Tibial nerve (tissue), 3 donors: ENCODE results near the gene ATP7B.

ENCODE experiments used
- POLR2A ChIP-seq, 2 donors: fragments of 450-650 bp; IDR thresholded peaks; one replicate each; pipeline ENCODE4 v1.6.1; 2017; ENCODE audit warnings: antibody characterized with exemption in 2 of 2, mild to moderate bottlenecking in 2 of 2, moderate library complexity in 2 of 2
- TF ChIP-seq, protein P1 (sequence below), 5 experiments: fragments of 200-600 bp in 3 of 5; fragments of 450-650 bp in 2 of 5; sonication (generic) in 3 of 5; IDR thresholded peaks; one replicate each; pipeline ENCODE4 v1.5.1; 2016 to 2019; ENCODE audit warnings: antibody characterized with exemption in 5 of 5, mild to moderate bottlenecking in 3 of 5, moderate library complexity in 2 of 5

GRCh38 chr13:51976423-51976822 is 34.8 kb downstream of the ATP7B start:
- TF ChIP-seq, protein P1, sequence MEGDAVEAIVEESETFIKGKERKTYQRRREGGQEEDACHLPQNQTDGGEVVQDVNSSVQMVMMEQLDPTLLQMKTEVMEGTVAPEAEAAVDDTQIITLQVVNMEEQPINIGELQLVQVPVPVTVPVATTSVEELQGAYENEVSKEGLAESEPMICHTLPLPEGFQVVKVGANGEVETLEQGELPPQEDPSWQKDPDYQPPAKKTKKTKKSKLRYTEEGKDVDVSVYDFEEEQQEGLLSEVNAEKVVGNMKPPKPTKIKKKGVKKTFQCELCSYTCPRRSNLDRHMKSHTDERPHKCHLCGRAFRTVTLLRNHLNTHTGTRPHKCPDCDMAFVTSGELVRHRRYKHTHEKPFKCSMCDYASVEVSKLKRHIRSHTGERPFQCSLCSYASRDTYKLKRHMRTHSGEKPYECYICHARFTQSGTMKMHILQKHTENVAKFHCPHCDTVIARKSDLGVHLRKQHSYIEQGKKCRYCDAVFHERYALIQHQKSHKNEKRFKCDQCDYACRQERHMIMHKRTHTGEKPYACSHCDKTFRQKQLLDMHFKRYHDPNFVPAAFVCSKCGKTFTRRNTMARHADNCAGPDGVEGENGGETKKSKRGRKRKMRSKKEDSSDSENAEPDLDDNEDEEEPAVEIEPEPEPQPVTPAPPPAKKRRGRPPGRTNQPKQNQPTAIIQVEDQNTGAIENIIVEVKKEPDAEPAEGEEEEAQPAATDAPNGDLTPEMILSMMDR (IDR thresholded peaks at IDR 0.05) = no peak
- no peak for TF ChIP-seq POLR2A (IDR thresholded peaks at IDR 0.05)
